HG03135 (cell line): Measurements from ENCODE around the gene CTNNA2.

Experiments used
- ATAC-seq: cut with Tn5 transposase; IDR thresholded peaks from one replicate; pipeline ENCODE4 v1.9.1; 2021; ENCODE audit warnings: mild to moderate bottlenecking, moderate library complexity; ENCODE audit not compliant: unreplicated experiment

The CTNNA2 gene

DNA sequence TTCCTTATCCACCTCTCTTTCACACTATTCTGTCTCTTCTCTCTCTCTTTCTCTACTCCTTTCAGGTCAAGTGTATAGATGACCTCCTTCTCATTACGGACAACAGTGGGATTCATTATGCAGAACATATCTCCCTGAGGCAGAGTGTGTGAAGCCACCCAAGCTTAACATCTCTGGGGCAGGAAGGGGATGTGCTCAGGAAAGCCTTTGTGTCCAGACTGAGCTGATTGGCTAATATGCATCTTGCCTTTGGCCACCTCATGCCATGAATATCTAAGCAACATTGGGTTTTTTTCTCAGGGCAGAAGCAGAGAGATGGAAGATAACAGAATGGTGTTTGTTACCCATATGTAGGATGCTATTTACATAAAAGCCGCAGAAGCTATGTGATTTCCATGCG is 1003.1 kb downstream of the CTNNA2 start:
- ATAC-seq: no peak

DNA sequence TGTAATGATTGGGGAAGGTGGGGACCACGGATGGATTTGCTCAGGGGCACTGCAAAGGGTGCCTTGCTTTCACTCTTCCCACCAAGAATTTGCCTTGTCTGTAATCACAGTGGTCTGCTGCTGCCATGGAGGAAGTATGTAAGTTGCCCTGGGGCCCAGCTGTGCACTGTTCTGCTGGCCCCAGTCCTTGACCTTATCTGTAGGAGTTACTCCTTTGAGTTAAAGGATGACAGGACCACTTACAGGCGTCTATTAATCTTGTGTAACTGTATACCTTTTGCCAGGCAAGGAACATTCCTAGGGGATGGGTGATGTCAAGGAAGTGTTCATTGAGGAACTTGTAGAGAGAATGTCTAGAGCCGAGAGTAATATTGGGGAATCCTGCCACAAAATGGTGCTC is 1004.5 kb downstream of the CTNNA2 start:
- ATAC-seq: no peak

DNA sequence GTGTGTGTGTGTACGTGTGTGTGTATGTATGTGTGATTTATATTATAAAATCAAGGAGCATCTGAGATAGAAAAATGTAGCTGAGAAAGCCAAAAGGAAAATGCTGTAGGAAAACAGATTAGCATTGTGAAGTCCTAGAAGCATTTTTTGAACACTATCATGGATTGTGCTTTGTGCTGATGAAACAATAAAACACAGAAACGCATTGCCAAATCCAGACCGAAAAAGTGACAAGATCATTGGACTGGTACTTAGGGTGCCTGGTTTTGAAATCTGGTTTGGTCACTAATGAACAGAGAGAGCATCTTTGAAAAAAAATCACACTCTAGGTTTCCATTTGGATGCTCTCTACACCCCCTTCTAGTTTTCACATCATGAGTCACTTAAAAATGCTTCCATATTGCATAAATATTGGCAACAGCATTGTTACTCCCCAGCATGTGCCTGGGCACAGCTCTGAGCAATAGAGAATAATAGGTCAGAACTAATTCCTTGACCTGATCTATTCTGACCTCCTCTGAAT is 1006.3 kb downstream of the CTNNA2 start:
- ATAC-seq: no peak

DNA sequence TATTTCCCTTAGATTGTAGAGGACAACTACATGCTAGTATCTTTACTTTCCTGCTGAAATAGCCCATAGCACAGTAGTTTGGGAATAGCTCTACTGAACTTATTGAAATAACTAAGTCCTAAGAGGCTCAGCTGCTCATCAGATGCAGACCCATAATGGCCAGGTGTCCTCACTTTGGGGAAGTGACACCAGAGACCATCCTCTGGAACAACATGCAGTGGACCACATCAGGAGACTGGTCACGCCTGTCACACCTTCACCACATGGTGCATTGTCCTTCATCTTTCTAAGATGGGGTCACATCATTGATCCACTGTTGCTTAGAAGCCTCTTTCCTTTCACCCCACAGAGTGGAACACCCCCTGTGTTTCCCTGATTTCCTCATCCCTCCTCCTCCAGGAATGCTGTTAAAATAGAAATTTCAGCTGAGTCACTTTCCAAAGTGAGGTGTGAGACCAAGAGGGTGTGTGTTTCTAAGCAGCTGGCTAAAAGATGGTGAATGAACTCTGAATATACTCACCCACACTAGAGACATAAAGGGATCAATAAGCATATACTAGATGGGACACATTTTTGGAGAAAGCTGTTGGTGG is 1006.9 kb downstream of the CTNNA2 start:
- no peak for ATAC-seq

DNA sequence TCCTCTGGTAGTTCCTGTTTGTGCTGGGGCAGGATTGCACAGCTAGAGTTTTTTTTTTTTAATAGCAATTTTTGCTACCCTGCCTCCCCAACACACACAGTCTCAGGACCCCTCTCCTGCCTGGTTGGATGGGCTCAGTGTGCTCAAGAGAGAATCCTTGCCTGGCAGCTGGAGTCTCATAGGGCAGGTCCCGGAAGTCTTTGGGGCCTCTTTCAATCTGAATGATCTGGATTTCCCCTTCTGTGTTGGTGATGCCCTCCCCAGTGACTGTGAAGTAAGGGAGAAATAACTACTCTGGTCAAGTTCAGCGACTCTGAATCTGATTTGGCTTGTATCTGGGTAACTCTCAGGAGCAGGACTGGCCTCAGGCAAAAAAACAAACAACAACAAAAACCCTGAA is 1012.3 kb downstream of the CTNNA2 start:
- ATAC-seq: no peak

DNA sequence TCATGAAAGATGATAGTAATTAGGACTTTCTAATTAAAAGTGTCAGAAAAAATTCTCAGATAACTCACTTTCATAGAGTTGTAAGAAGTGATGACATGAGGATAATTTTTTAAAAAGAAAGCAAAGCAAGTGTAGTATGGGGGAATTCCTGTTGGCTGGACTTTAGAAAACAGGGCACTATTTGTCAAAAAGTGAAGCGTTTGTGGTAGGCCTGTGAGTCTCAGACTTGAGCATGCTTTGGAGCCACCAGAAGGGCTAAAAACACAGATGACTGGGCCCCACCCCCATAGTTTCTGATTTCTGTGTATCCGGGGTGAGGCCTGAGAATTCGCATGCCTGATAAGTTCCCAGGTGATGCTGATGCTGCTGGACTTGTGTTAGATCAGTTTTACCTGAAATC is 1014.3 kb downstream of the CTNNA2 start:
- no peak for ATAC-seq

DNA sequence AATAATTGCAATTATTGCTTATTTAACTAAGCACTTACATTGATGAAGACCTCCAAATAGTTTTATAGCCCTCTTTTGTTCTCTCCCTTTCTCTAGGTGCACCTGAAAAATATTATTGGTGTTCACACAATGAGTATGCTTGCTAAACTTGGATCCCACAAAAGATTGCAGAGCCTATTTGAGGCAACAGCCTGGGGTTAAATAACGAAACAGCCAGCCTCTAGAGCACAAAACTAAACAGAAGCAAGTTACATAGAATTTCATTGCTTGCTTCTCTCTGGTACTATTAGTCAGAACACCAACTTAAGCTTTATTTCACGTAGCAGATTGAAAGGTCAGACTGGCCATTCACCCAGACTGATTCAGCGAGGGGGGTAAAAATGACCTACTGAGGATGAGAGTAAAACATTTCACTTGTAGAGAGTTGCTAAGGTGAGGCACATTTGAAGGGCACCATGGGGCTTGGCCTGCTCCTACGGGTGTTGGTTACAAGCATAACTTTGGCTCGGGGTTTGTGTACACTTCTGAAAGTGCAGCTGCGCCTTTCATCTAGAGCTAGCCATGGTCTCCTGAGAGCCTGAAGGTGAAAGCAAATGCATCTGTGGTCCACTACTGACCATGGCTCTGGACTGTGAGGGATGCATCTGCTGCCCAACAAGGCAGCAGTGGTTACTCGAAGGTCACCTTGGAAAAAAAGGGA is 1016.8 kb downstream of the CTNNA2 start:
- ATAC-seq: no peak

DNA sequence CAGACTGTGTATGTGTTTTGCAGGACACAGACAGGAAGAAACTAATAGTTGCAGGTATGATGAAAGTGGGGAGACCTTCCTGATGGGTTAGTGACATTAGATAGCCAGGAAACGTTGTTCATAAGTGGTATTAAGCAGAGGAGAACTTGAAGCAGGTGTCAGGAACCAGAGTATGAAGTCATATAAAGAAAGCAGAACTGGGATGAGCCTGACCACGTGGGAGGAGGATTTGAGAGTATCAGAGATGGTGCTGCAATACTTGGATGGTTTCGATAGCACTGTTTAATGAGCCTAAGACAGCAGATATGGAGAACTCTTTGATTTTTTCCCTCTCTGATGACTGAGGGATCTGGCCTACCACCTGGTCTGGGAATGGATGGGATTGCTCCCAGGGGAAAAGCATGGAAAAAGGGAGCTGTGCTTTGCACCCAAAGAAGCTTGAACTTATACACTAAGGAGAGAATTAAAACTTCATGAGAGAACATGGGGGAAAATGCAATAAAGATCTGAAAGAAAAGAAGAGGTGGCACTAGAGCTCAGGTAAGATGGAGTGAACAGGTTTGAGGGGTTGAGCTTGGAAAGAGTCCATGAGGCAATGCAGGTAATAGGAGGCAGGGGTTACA is 1017.7 kb downstream of the CTNNA2 start:
- no peak for ATAC-seq

DNA sequence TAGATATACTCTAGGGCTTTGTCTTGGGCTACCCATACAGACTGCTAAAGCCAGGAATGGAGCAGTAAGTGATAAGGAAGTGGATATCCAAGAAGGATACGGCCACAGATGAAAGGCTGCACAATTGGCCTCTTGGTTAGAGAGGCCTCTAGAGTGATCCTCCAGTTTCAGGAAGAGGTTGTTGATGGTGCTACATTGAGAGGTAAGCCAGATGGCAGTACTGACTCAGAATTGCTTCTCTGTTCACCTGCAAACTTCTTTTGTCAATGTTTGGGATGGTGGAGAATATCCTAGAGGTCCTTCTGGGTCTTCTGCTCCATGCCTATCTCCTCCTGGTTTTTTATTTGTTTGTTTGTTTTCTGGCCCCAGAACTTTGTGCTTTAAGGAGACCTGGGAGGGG is 1018.5 kb downstream of the CTNNA2 start:
- no peak for ATAC-seq

DNA sequence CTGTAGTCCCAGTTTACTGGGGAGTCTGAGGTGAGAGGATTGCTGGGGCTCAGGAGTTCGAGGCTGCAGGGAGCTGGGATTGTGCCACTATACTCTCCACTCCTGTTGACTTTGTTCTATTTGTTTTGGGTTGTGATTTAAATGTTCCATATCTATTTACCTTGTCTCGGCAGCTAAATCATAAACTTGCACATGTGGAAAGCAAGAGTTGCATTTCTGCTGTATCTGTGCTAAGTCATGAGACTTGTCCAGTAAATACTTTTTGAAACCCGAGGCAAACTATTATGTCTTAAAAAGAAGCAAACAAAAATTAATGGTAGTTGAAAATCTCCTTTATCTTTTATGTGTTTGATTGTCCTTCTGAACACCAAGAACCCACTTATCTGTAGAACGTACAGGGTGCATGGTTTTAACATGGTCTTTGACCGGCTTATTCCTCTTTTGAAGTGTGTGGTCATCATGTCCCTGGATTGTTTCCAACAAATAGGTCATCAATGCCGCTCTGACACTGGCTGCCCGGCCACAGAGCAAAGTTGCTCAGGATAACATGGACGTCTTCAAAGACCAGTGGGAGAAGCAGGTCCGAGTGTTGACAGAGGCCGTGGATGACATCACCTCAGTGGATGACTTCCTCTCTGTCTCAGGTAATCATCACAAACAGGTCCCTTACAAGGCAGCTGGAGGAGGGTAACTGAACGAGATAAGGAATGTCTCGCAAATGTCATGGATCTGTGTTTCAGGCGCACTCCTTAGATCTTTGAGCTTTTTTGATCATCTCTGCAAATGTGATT is 1032.8 kb downstream of the CTNNA2 start:
- ATAC-seq: no peak

DNA sequence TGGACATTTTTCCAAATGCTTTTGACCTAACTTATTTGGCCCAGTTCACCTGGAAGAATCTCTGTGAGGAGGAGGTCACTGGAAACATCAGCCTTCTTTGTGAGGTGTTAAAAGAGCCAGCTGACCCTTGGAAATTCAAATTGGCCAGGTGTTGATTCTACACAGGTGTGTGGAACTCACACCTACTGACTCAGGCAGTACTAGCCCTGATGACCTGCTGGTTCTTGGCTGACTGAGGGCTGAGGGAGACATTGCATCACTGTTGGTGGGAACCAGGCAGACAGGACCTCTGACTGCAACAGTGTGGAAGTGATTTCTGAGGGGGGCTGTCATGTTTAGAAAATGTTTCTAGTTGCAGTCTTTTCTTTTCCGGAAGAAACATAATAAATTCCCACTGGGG is 1033.9 kb downstream of the CTNNA2 start:
- no peak for ATAC-seq

DNA sequence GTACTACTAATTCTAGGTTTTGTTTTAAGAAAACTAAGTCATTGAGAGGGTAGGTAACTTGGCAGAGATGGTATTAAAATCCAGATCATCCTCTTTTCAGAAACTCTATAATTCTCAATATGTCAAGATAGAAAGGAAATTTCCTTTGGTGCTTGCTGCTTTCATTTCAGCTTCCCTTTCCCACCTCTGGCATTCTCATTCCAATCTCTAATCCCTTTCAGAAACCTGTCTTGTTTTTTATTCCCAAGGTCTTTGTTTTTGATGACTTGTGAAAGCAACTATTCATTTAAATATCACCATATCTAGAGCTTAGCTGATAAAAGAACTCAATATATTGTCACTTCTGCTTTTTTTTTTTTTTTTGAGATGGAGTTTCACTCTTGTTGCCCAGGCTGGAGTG is 1034.5 kb downstream of the CTNNA2 start:
- no peak for ATAC-seq

DNA sequence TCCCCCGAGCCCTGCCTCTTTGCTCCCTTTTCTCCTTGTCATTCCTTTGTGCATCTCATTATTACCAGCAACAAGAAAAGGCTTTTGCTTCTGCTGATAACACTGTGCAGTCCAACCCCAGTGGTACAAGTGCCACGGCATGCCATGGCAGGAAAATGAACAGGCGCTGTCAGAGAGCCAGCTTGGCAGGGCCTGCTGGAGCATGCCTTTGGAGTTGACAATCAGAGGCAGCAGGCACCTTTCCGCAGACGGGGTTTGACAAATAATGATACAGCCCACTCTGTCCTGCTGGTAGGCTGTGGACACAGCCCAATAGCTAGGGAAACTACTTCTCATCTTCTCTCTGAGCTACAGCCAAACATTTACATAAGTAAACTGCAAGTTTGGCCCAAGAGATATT is 1035.6 kb downstream of the CTNNA2 start:
- no peak for ATAC-seq

DNA sequence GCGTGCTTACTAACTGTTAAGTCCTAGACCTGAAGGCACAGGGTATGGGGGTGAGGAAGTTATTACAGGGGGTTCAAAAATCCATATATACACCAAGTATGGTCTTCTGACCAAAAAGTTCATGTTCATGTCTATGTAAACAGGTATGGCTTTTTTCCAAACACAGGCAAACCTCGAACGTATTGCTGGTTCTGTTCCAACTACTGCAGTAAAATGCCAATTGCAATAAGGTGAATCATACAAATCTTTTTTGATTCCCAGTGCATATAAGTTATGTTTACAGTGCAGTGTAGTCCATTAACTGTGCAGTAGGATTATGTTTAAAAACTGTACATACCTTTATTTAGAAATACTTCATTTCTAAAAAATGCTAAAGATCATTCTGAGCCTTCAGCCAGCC is 1037.0 kb downstream of the CTNNA2 start:
- no peak for ATAC-seq

DNA sequence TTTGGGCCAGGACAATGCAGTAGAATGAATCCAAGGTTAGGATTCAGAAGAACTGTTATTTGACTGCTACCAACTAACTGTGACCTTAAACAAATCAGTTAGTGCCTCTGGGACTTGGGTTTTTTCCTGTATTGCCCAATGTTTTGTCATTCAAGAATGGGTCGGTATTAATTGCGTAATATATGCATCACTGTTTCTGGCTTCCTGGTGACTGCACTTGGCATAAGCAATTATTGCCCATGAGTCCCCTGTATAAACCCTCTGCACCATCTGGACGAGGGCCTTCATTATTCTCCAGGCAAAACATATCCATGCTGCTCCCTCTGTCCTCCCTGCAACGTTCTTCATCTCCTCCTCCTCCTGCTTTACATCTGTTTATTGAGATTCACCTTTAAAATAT is 1047.5 kb downstream of the CTNNA2 start:
- no peak for ATAC-seq

DNA sequence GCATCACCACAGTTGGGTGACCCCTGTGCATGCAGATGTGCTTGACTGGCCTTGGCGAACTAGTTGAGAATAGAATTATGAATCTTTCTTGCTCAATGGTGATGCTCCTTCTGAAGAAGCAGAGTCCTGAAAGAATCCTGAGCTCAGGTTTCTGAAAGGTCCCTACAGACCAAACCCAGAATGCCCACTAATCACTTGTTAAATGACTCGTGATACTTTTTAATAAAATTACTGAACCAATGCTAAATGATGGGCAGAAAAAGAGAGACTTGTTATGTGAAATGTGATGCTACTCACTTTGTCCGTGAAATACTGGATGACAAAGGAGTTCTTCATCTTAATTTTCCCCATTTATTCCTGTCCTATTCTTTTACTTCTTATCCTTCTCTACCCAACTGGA is 1055.2 kb downstream of the CTNNA2 start:
- no peak for ATAC-seq

DNA sequence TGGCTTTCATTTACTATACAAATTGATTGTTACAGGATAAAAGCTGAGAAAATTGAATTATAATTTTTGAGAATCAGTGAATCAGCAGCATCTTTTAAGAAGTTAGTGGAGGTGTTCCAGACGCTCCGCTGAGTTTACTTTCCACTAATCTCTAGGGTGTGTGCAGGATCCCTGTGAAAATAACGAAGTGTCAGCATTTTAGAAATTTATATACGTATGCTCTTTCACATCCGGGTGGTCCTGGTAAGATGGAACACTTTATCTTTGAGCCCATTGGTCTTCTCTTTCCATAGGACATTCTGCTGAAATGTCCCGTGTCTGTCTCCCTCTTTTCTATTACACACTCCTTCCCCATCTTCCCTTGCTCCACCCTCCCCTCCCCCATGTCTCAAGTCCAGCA is 1060.3 kb downstream of the CTNNA2 start:
- ATAC-seq: no peak

DNA sequence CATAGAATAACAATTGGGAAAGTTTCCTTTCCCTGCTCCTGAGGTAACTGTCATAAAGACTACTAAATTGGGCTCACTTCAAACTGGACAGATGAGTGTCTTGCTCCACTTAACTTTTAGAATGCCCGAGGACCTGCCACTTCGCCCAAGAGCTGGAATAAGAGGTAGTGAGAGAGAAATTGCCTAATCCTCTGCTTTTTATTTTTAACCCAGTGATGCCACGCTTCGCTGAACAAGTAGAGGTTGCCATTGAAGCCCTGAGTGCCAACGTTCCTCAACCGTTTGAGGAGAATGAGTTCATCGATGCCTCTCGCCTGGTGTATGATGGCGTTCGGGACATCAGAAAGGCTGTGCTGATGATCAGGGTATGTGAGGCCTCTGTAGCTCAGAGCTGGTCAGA is 1061.1 kb downstream of the CTNNA2 start:
- ATAC-seq: no peak

DNA sequence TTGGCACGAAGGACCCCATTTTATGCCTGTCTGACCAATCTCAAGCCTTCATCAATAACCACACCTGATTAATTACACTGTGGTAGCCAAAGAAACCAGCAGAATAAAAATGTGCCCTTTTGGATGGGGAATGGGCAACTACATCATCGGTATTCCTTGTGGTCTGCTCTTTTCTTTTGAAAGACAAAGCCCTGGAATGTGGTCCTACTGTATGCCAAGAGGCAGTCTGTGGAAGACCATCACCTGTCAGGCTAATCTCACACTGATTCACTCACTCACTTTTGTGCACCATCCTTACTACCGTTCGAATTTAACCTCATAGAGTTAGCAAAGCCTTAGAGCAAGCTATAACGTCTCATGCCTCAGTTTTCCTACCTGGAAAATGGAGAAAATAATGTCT is 1066.9 kb downstream of the CTNNA2 start:
- ATAC-seq: no peak

DNA sequence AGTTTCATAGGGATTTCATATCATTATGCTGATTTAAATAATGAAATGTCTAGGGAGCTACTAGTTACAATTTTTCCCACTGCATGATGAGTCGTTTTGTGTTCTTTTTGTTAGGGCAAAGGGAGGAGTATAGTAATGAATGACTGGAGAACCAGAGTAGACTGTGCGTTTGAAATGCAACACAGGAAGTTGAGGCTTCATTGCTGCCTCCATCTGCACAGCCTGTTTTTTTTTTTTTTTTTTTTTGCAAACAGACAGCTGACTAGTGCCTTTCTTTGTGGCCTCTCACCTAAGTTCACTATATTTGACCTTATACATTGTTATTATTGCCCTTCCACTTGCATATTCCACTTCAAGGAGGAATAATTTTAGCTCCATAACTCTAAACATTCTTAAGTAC is 1078.4 kb downstream of the CTNNA2 start:
- ATAC-seq: no peak

DNA sequence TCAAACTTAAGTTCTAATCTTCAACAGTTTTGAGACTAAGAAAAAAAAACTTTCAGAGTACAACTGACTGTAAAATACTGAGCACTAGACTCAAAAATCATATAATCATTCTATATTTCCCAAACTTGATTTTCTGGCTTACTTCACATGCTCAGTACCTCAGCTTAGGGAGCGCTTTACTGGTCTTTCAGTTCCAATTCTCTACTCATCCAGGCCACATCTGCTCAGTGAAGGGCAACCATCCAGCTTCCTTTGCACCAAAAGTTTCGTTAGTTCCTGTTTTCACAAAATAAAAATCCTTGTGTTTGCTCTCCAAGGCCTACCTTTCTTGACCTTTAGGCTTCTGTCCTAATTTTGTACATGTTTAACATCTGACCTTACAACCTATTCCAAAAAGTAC is 1079.3 kb downstream of the CTNNA2 start:
- ATAC-seq: no peak

DNA sequence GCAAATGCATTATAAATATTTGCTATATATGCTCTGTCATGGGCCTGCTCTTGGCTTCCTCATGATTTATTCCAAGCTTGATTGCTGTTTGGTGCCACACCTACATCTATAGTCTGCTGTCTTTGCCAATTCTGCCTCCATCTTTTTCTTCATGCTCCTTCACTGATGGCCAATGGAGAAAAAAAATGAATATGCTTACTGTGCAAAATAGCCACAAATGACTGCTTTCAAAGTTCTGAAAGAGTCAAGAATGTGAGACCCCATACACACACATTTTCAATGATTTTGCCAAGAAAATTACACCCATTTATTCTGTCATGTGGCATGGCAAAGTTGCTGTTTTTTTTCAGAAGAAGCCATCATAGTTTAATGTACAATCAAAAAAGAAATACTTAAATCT is 1097.3 kb downstream of the CTNNA2 start:
- ATAC-seq: no peak
